NCI-H69 (cell line): ENCODE data around the gene SYNE4.
A peak's percentile ranks its signal among the peaks of the same experiment; 100 is the strongest.

Experiments
- DNase-seq: peaks from one replicate; lab custom pipeline; 2025; lab: John Stamatoyannopoulos, UW

The SYNE4 gene

GRCh38 chr19:36025541-36025940, 16.9 kb upstream of the SYNE4 start:
- DNase-seq, result no peak

DNA sequence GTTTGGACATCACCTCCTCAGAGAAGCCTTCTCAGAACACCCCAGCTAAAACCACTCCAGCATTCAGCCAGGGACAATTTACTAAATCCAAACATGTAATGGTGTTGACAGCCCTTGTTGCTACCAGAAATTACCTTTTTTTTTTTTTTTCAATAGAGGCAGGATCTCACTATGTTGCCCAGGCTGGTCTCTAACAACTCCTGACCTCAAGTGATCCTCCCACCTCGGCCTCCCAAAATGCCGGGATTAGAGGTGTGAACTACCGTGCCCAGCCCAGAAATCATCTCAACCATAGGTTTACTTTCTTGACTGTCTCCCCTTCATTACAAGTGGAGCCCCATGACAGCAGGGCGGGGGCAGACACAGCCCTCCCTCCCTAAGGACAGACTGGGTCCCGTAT, 14.8 kb upstream of the SYNE4 start:
- DNase-seq, result no peak

GRCh38 chr19:36019061-36019670, 10.6 kb upstream of the SYNE4 start:
- DNase-seq, result no peak

DNA sequence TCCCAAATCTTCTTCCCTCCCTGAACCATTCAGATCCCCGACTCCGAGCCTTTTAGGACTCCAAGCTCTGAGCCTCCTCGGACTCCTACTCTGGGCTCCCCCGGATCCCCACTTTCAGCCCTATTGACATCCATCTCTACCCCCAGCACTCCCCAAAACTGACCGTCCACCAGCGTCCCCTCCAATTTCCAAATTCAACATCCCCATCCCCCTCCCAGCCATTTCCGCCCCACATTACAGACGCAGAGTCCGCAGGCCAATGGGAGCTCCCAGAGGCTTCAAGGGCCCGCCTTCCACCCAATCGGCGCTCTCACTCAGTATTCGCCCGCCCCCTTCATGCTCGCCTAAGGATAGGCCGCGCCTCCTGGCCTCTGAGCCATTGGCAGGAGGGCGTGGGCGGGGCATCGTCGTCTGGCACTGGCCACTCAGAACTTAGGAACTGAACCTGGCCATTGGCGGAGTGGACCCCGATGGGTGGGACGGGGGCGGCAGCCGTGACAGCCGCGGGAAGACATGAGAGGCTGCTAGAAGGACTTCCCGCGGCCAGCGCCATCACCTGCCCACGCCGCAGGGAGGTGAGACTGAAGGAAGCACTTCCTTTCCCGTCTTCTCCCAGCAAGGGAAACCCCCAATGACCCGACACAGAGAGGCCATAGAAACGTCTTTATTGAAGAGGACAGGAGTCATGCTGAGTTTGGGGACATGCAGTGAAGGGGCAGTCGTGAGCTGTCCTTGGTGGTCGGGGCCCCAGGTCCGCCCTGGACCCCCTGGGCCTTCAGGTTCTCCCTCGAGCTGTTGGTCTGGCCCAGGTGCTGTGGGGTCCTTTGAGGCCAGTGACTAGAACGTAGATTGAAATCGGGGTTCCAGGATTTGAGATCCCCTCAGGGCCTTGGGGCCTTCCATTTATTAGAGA, 5.7 kb upstream of the SYNE4 start, which contains the start of gene ALKBH6:
Gene ALKBH6 (minus strand): TSS at position 202 of the 913 bp plus-strand sequence. CDS start 816 bp downstream, outside the sequence.
- peak; percentile 100 for DNase-seq

GRCh38 chr19:36013280-36014011, 4.8 kb upstream of the SYNE4 start:
- DNase-seq, result no peak

GRCh38 chr19:36010402-36010801, 1.8 kb upstream of the SYNE4 start:
- no peak for DNase-seq

DNA sequence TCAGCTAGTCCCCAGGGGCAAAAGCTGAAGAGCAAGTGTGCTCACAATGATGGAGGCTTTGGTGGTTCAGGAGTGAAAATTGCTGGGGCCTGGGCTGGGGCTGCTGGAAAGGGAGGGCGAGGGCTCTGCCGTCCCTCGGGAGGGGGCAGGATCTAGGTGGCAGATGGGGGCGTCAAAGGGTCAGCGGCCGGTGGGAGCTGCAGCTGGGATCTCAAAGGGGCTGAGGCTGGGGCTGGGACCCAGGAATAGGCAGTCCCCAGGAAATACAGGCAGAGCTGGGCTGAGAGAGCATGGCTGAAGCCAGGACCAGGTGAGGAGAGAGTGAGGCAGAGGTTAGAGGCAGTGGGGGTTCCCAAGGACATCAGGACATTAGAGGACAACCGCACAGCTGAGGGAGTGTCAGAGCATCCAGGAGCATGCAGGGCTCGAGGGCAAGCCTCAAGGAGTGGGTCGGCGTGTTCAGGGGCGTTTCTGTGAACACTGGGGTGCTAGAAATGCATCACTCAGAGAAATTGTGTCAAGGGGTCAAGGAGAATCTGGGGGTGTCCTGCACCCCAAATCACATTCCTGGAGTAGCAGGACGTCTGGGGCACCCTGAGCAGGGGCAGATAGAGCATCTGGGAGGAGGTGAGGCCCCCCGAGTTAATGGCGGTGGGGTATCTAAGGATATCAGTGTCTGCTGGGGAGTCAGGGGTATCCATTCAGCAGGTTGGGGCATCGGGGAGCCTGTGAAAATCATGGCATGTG, 1.2 kb upstream of the SYNE4 start:
- no peak for DNase-seq

GRCh38 chr19:36009220-36009619, 607 bp upstream of the SYNE4 start:
- DNase-seq, result peak; percentile 83

- DNase-seq, result no peak
Observed at GRCh38 chr19:36006955-36007354, 1.7 kb downstream of the SYNE4 start.

DNA sequence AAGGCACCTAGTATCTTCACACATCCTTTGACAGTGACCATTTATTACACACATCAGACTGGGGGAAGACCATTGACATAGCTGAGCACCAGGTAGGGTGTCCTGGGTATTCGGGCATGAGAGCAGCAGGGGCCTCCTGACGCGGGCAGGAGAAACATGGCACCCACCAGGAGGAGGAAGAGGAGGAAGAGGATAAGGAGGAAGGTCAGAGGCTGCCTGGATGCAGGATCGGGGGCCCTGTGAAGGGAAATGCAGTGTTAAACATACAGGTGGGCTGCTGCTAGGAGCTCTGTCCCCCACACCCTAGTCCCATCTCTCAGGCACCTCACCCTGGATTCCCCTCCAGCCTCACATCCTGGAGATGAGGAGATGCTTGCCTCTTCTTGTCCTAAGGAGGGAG, 5.3 kb downstream of the SYNE4 start:
- DNase-seq, result no peak

DNA sequence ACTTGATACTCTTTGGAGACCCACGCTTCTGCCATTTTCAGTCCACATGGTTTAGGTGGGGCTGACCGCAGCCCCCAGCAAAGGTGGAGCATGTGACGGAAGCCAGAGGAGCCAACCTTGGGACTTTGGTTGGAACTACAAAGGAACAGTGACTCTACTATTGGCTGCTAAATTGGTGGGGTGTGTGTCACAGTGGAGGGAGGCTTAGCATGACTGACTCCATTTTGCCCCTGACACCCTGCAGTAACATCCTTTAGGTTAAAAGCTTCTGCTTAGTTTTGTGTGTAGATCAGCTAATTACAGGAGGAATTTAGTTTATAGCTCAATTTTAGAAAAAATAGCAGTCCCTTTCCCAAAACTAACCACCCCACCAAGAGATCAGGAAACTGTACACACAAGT, 7.0 kb downstream of the SYNE4 start:
- DNase-seq, result no peak

GRCh38 chr19:35996777-35997176, 11.8 kb downstream of the SYNE4 start:
- no peak for DNase-seq

DNA sequence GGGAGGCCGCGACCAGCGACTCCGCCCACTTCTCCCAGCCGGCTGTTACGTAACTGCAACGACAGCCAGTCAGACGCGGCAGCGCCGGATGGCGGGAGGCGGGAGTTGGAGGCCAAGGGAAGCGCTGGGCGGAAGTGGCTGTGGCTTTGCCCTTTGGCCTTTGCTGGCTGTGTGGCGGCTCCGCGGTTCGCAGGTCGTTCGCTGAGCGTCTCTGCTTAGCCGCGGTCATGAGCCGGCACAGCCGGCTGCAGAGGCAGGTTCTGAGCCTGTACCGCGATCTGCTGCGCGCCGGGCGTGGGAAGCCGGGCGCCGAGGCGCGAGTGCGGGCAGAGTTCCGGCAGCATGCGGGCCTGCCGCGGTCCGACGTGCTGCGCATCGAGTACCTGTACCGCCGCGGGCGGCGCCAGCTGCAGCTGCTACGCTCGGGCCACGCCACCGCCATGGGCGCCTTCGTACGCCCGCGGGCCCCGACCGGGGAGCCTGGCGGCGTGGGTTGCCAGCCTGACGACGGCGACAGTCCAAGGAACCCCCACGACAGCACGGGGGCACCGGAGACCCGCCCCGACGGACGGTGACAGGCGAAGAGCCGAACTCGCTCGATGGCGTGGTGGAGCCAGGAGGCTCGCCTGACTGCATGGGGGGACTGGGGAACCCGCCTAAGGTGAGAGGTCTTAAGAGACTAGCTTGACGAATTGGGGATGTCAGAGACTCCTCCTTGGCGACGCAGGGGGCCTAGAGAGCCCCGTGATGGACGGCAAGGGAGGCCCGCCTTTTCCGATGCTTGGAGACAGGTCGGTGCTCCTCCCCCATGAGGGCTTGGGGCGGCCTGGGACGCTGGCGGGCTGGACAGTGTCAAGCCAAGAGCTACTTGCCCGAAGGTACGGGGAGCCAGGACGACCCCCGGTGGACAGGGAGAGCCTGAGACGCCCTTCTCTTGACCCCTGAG, 13.3 kb downstream of the SYNE4 start, which contains the start of gene SDHAF1:
Gene SDHAF1 (plus strand): TSS at position 141 of the 946 bp plus-strand sequence. CDS start 87 bp downstream, at position 228.
- DNase-seq, result peak; percentile 98

- DNase-seq, result peak; percentile 16
Observed at GRCh38 chr19:35993923-35994598, 14.6 kb downstream of the SYNE4 start.

DNA sequence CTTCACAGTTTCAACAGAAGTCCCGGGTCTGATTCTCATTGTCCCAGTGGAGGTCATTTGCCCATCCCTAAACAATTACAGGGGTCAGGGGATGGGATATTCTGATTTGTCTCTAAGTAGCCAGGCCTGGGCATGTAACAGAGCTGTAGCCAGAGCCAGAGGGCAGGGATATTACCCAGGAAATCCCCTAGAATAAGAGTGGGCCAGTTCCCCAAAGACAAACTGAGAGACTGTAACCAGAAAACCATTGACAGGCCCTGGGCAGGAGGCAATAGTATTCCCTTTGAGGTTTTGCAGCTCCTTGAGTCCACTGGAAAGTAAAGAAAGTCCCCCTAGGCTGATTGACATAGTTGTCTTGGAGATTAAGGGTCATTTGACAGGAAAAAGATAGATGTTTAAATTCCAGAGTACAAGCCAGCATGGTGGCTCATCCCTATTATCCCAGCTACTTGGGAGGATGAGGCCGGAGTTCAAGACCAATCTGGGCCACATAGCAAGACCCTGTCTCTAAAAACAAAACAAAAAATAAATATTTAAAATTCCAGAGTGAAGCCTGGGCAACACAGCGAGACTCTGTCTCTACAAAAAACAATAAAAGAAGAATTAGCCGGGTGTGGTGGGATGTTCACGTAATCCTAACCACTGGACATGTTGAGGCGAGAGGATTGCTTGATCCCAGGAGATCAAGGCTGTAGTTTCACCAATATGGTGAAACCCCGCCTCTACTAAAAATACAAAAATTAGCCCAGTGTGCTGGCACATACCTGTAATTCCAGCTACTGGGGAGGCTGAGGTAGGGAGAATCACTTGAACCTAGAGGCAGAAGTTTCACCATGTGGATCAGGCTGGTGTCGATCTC, 15.5 kb downstream of the SYNE4 start:
- no peak for DNase-seq

DNA sequence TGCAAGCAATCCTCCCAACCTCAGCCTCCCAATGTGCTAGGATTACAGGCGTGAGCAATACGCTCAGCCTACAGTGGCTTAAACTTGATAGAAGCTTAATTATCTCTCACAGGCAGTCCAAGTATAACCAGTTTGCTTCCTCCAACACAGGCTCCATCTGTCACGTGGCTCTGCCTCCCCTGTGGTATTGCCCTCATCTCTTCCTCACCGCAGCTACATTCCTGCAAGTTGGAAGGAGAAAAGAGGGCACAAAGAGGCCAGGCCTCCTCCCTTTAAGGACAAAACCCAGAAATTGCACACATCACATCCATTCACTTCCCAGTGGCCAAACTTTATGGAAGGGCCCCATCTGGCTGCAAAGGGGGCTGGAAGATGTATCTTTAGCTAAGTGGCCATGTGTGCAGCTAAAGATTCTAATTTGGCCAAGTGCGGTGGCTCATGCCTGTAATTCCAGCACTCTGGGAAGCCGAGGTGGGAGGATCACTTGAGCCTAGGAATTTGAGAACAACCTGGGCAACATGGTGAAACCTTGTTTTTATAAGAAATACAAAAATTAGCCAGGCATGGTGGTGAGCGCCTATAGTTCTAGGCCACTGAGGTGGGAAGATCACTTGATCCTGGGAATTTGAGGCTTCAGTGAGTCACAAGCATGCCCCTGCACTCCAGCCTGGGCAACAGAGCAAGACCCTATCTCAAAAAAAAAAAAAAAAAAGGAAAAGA, 16.7 kb downstream of the SYNE4 start:
- DNase-seq, result peak; percentile 17

DNA sequence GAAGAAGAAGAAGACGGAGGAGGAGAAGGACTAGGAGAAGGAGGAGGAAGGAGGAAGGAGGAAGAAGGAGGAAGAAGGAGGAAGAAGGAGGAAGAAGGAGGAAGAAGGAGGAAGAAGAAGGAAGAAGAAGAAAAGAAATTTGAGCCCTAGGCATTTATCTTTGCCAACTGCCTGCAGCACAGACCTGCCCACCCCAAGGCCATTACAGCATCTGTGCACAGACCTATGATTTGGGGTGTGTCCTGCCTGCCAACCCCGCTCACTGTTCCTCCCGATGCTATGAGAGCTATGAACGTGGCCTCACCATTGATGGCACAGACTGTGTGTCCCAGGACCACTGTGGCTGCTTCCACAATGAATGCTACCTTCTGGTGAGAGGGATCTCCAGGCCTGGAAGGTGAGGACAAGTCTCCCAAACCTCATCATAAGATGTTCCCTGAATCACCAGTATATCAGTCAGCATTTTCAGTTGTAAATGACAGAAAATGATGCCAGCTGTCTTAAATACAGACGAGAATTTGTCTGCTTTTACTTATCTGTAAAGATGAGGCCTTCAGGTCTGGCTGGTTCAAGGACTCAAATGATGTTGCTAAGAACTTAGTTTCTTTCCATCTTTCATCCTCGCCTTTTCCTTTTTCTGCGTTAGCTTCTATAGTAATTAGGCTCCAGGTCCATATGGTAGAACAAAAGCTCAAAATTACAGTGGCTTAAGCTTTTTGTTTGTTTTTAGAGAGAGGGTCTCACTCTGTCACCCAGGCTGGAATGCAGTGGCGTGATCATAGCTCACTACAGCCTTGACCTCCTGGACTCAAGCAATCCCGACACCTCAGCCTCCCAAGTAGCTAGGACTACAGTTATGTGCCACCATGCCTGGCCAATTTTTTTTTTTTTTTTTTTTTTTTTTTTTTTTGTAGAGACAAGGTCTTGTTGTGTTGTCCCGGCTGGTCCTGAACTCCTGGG, 17.6 kb downstream of the SYNE4 start:
- DNase-seq, result peak; percentile 10
